ENCODE measurements around the gene ZFAND6.
"Not testable (repeated sequence)": the region's sequence is repeated elsewhere in the genome, so short reads cannot be mapped to it uniquely, and the experiment has no call there.

Gene ZFAND6

DNA sequence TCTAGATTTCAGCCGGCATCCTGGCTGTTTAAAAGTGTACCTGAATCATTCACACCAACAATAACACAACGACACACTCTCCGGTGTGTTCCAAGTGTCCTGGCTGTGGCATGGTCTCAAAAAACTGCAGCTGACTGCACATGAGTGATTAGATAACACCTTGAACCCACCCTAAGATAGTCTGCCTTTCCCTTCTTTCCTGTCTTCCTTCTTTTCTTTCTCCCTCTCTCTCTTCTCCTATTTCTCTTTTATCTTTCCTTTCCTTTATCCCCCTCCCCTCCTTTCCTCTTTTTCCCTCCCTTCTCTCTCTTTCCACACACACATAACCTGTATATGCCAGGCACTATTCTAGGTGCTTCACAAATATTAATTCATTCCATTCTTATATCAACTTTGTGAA, 92.1 kb downstream of the ZFAND6 start:
- DNase-seq (ENCODE audit: low read depth): no peak

DNA sequence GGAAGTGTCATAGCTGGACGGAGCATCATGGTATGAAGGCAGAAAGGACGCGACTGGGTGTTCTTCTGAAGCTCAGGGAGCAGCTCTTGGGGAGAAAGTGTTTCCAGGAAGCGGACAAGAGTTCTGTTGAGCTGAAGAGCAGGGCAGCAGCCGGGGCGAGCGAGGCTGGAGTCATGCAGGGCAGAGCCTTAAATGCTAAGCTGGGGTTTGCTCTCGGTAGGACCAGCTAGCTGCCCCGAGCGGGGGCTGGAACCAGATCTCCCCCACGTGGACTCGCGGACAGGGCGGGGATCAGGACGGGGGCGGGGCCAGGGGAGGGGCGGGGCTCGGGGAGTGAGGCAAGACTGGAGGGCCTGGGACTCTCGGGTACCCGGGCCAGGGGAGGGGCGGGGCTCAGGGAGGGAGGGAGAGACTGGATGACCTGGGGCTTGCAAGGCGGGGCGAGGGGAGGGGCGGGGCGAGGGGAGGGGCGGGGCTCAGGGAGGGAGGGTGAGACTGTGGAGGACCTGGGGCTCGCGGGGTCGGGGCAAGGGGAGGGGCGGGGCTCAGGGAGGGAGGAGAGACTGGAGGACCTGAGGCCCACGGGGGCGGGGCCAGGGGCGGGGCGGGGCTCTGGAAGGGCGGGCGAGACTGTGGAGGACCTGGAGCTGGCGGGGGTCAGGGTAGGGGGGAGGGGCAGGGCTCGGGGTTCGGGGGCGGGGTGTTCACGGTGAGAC, 92.9 kb downstream of the ZFAND6 start:
- DNase-seq (ENCODE audit: low read depth): peak; percentile 85

DNA sequence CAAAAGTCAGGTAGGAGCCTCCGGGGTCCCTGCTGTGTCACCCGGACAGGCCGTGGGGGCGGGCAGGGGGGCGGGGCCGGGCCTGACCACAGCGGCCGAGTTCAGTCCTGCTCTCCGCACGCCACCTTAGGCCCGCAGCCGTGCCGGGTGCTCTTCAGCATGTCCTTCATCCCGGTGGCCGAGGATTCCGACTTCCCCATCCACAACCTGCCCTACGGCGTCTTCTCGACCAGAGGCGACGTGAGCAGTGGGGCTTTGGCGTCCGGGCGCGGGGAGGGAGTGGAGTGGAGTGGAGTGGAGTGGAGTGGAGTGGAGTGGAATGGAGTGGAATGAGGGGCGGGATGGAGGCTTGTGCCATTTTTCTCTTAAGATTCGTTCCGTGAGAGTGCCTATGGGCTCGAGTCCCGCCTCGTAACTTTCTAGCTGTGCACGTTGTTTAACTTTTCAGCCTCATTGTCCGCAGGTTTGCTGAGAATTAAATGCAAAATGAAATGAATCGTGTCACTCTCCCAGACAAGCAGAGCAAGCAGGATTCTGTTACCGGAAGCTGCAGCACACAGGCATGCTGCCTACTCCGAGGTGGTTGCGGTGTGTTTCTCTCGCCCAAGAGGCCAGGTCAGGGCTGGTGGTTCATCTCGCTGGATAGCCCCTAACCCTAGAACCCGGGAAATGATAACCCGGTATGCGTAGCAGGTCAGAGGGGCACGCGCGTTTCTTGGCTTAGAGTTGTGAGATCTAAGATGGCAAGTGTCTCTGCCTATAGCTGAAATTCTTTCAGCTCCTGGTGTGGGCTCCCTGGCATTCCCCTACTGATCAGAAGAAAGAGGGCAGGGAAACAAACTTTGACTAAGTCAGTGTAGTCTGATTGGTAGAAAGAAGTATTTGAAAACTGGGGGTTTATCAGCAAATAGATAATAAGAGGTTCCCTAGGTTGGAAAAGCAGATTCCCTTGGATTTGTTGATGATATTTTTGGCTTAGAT, 93.7 kb downstream of the ZFAND6 start, which contains the start of gene FAH:
Gene FAH (plus strand): TSS at position 104 of the 981 bp plus-strand sequence. CDS start 56 bp downstream, at position 160.
- DNase-seq (ENCODE audit: low read depth): peak; percentile 4

GRCh38 chr15:80153900-80154299, 94.4 kb downstream of the ZFAND6 start:
- DNase-seq (ENCODE audit: low read depth): no peak

- no peak for DNase-seq (ENCODE audit: low read depth)
Measured at GRCh38 chr15:80154336-80154735, 94.9 kb downstream of the ZFAND6 start.

GRCh38 chr15:80155001-80155377, 95.5 kb downstream of the ZFAND6 start:
- DNase-seq (ENCODE audit: low read depth): no peak

GRCh38 chr15:80155378-80156175, 96.1 kb downstream of the ZFAND6 start:
- not testable (repeated sequence) for DNase-seq (ENCODE audit: low read depth)

GRCh38 chr15:80156176-80156720, 96.8 kb downstream of the ZFAND6 start:
- DNase-seq (ENCODE audit: low read depth): no peak

- DNase-seq (ENCODE audit: low read depth): no peak
Measured at GRCh38 chr15:80157215-80157614, 97.7 kb downstream of the ZFAND6 start.

- no peak for DNase-seq (ENCODE audit: low read depth)
Measured at GRCh38 chr15:80159301-80159700, 99.8 kb downstream of the ZFAND6 start.

- no peak for DNase-seq (ENCODE audit: low read depth)
Measured at GRCh38 chr15:80159811-80160569, 100.5 kb downstream of the ZFAND6 start.

- no peak for DNase-seq (ENCODE audit: low read depth)
Measured at GRCh38 chr15:80160570-80161156, 101.2 kb downstream of the ZFAND6 start.

DNA sequence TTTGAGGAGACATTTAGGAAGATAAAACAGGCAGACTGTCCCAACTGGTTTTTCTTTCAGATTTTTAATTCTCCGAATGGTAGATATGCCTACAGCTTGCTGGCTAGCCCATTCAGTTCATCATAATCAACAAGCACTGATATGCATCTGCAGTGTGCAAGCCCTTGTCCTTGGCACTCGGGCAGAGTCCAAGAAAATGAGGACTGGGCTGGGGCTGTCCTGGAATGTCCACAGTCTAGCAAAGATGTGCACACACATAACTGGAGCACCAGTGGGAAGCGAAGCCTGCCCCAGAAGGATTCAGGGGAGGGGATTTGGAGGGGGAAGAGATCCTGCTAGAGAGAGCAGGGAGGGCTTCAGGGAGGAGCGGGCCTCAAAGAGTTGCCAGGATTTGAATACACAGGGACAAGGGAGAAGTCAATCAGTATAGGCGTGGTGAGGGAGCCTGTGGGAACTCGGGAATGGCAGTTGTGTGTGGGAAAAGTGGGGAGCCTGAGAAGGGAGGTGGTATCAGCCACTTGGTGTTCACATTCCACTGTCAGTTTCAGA, 102.1 kb downstream of the ZFAND6 start:
- DNase-seq (ENCODE audit: low read depth): no peak

DNA sequence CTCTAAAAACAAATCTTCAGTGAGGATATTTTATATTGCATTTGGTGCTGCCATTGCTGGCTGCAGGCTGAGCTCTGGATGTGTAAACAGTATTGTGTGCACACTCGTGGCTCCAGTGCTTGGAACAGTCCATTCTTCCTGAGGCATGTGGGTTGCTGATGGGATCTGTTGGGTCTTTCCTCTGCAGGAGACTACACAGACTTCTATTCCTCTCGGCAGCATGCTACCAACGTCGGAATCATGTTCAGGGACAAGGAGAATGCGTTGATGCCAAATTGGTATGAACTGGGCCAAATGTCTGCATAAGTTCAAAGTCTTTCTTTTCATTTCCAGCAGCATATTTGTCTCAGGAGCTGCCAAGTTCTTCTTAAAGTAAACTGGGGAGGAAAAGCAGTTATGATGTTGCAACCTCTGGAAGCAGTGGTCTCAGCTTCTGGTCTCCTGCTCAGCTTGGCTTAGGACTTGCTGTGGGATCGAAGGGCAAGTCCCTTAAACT, 102.6 kb downstream of the ZFAND6 start:
- no peak for DNase-seq (ENCODE audit: low read depth)

DNA sequence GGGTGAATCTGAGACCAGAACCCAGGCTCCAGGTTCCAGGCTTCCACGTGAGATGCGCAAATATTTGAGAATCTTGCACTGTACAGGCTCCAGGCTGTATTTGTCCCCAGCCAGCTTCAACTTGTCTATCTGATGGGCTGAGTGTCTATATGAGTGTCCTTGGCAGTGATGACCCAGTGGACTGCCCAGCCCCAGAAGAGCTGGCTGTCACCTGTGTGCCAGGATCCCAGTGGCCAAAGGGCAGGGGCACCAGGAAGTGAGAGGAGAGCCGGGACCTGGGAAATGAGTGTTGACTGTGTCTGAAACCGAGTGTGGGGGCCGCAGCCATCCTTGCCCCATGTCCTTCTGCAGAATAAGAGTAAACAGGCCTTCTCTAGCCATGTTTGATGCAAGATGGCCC, 103.7 kb downstream of the ZFAND6 start:
- DNase-seq (ENCODE audit: low read depth): no peak

- no peak for DNase-seq (ENCODE audit: low read depth)
Measured at GRCh38 chr15:80163897-80164296, 104.4 kb downstream of the ZFAND6 start.

GRCh38 chr15:80167936-80168335, 108.5 kb downstream of the ZFAND6 start:
- DNase-seq (ENCODE audit: low read depth): no peak

- no peak for DNase-seq (ENCODE audit: low read depth)
Measured at GRCh38 chr15:80168421-80168820, 108.9 kb downstream of the ZFAND6 start.

GRCh38 chr15:80169768-80170357, 110.4 kb downstream of the ZFAND6 start:
- DNase-seq (ENCODE audit: low read depth): no peak

DNA sequence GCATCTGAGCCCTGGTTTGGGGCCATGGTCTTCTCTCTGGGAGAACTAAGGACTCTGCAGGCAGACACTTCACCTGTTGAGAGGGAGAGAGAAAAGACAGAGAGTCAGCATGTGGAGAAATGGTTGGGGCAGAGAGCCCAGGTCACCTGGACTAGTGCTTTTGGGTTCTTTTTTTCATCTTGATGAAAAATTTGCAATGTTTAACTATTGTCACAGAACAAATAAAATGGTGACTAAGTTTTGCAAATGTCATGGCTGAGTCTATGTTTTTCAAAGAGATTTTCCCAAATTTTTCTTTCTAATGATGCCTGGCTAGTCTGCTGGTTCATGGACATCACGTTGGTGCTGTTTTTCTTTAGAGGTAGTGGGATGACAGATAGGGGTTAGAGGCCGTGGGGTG, 111.1 kb downstream of the ZFAND6 start:
- no peak for DNase-seq (ENCODE audit: low read depth)
